Measurements from ENCODE around the gene GALNTL6. TPM values are rescaled to one million over a fixed set of nuclear protein-coding genes. Genes with fewer than 3 reads are reported as not detected.
A peak's percentile ranks its signal among the peaks of the same experiment; 100 is the strongest.
"Not testable (repeated sequence)": the region's sequence is repeated elsewhere in the genome, so short reads cannot be mapped to it uniquely, and the experiment has no call there.

The GALNTL6 gene
- total RNA-seq, 1 experiment from 2014 or later = not detected

DNA sequence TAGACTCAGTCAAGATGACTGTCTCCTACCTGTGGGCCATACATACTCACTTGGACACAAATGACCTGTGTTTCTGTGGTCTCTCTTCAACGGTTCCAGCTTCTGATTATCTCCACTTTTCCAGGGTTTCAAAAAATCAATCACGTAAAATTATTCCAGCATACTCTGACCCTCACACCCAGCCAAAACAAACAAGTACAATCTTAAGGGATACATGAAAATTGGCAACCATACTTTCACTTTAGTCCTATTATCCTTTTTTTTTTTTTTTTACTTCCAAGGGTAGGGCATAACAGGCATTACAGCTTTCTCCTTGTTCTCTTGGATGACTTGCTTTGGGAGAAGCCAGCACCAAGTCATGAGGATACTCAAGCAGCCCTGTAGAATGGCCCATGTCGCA, 1129.6 kb downstream of the GALNTL6 start:
- no peak for DNase-seq (ENCODE audit: low read depth)
- in situ Hi-C loops (cut with HindIII; ENCODE audit: low pct_unique_long_range_greater_than_20kb, low sequenced_read_pairs) = no loop called here

DNA sequence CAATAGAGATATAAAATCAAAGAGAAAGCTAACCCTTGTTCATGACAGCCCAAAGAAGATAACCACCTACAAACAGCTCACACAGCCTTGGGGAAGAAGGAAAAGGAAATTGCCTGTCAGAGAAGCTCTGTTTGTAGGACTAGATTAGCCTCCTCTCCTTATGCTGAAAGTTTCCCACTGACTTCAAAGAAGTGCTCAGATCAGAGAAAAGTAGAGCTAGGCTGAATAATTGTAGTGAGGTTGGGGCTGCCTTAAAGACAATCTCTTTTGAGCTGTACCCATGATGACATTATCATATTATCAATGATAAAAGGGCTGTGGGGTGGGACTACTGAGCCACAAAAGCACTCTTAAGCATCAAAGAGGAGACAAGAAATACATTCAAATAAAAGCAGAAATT, 1132.4 kb downstream of the GALNTL6 start:
- in situ Hi-C loops (cut with HindIII; ENCODE audit: low pct_unique_long_range_greater_than_20kb, low sequenced_read_pairs) = no loop called here
- no peak for DNase-seq (ENCODE audit: low read depth)

DNA sequence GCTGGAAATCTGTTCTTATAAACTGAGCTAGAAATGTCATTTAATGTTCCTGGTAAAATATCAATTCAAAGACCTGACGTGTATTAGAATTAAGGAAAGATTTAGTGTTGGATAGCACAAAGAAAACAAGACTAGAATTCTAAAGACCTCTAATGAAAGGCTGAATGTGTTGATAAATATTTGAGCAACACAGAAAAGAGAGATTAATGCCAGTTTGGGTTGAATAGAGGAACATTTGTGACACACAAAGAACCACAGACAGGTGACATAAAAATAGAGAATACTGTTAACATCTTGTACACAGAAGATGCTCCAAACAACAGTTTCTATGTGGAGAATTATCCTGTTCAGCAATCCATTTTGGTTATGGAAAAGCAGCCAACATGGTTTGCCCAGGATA, 1133.3 kb downstream of the GALNTL6 start:
- in situ Hi-C loops (cut with HindIII; ENCODE audit: low pct_unique_long_range_greater_than_20kb, low sequenced_read_pairs) = no loop called here
- no peak for DNase-seq (ENCODE audit: low read depth)

DNA sequence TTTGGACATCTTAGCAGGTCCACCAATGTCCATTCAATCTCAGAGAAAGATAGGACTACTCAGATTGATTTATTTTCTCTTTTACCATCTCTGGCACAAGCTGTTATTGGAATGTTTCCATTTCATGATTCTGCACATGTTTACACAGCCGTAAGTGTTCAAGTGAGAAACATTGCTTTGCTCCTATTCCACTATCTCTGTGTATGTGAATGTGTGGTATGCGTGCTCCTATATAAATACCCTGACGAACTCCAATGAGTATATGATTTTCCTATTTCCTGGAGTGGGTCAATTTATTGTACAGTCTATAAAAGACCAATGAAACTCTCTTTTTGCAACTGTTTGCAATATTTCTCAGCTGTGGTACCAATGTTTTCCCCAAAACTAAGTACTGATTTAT, 1134.4 kb downstream of the GALNTL6 start:
- in situ Hi-C loops (cut with HindIII; ENCODE audit: low pct_unique_long_range_greater_than_20kb, low sequenced_read_pairs) = no loop called here
- DNase-seq (ENCODE audit: low read depth) = no peak

DNA sequence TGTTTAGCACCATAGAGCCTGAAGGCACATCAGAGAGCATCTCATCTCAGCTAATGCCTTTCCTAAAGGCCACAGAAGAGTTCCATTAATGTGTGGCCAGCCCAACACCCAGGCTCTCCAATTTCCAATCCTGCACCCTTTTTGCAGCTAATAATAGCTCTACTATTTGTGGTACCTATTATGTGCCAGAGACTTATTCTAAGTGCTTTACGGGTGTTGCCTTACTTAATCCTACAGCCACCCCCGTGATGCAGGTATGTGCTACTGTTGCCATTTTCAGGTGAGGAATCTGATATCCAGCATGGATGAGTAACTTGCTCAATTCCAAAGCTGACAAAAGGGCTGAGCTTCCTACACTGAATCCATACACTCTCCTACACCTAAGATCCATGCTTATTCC, 1137.8 kb downstream of the GALNTL6 start:
- in situ Hi-C loops (cut with HindIII; ENCODE audit: low pct_unique_long_range_greater_than_20kb, low sequenced_read_pairs) = no loop called here
- DNase-seq (ENCODE audit: low read depth) = no peak

DNA sequence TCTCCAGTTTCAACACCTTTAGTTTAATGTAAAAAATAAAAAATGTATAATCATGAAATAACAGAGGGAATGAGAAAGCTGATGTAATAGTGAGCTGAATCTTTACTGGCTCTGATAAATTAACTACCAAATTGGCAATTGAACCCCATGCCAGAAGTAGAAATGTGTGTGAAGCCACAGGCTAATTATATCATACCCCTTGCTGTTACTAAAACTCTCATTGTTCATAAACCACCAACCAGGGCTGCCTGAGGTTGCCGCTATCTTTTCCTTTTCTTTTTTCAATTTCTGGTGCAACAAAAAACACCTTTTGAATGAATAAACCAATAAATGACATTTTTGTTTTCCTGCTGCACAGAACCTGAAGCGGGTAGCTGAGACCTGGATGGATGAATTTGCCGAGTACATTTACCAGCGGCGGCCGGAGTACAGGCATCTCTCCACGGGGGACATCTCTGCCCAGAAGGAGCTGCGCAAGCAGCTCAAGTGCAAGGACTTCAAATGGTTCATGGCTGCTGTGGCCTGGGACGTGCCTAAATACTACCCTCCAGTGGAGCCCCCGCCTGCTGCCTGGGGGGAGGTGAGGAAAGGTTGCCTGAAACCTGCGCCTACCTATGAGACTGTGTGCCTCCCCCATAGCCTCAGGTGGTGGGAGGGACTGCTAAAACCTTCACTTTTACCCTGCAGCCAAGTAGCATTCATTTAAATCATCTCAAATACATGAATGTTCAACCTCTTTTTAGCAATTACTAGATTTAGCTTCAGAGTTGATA, 1138.7 kb downstream of the GALNTL6 start:
- DNase-seq (ENCODE audit: low read depth) = no peak
- in situ Hi-C loops (cut with HindIII; ENCODE audit: low pct_unique_long_range_greater_than_20kb, low sequenced_read_pairs) = no loop called here

DNA sequence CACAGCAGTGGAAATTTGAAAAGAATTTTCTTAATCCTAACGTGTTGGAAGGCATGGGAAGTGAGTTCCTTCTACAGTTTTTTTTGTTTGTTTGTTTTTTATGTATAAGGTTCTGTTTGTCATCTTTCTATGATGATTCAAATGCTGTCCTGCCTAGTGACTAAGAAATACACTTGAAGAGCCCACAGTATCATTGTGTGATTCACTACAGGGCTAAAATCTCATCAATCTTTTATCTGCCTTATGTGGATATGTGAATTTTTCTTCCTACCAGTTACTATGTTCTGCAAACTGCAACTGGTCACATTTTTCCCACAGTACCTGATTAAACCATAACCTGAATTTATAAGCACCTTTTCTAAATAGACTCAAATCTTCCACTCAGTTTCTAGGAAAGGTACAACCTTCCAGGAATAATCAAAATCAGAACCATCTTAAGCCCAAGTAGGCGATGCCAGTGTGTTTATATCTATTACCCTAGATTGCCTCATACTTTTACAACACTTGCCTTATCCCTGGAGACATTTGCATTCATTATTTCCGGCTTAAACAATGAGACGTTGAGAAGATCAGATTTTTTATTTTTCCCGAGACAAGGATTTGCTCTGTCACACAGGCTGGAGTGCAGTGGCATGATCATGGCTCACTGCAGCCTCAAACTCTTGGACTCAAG, 1140.8 kb downstream of the GALNTL6 start:
- DNase-seq (ENCODE audit: low read depth) = no peak
- in situ Hi-C loops (cut with HindIII; ENCODE audit: low pct_unique_long_range_greater_than_20kb, low sequenced_read_pairs) = no loop called here

DNA sequence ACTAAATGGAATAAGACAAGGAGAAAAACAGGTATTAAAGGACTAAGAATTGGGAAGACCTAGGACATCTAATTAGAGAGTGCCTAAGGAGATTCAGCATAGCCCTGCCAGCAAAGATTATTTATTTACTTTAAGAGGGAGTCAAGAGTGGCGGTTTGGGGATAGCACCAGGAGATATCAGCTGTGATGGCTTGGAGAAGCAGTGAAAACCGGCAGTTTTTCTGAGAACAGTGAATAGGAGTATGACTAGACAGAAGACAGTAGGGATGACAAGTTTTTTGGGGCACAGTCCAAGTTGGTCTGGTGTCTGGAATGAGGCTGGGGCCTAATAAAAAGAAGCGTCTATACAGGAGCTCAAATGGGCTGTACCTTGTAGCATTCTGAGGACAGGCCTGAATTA, 1143.1 kb downstream of the GALNTL6 start:
- in situ Hi-C loops (cut with HindIII; ENCODE audit: low pct_unique_long_range_greater_than_20kb, low sequenced_read_pairs); DNase-seq (ENCODE audit: low read depth): not testable (repeated sequence)

DNA sequence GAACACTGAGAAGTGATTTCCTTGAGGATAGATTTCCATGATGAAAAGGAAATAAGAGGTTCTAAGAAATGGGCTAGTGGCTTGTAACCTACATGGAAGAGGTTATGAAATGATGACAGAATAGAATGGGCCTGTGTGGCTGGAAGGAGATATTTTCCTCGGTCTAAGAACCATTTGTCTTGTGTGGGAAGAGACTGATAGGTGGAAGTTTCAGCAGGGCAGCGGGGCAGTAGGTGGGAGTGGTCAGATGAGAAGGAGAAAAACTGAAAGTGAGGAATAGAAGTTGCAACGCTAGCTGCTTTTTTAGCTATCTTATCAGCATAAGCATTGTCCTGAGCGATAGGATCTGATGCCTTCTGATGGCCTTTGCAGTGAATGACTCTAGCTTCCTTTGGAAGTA, 1144.0 kb downstream of the GALNTL6 start:
- no peak for DNase-seq (ENCODE audit: low read depth)
- in situ Hi-C loops (cut with HindIII; ENCODE audit: low pct_unique_long_range_greater_than_20kb, low sequenced_read_pairs) = no loop called here

DNA sequence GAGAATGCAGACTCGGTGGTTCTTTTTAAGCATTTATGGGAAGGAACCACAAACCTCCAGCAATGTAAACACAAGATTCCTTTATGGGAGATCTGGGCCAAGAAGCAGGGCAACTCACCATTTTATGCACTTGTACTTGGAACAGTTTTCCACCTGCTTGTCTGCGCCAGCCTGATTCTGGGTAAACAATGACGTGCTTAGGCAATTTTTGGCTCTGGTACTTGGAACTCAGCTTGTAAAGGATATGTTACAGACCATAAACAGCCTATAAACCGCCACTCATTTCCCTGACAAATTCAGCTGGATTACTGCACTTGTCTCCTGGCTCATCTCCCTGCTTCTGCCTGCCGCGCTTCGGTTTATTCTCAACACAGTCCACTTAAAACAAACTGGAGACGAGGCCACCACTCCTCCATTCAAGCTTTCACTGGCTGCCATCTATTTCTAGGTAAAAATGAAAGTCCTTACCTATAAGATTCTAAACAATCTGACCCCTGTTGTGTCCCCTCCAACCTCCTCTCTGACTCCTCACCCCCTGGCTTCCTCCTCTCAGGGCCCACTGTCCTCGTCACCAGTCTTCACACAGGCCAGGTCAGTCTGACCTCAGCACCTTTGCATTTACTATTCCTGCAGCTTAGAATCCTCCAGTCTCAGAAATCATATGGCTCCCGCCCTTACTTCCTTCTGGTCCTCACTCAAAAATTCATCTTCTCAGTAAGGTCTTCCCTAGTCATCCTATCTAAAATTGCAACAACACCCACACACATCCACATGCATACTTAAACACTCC, 1149.6 kb downstream of the GALNTL6 start:
- in situ Hi-C loops (cut with HindIII; ENCODE audit: low pct_unique_long_range_greater_than_20kb, low sequenced_read_pairs) = no loop called here
- DNase-seq (ENCODE audit: low read depth) = no peak

DNA sequence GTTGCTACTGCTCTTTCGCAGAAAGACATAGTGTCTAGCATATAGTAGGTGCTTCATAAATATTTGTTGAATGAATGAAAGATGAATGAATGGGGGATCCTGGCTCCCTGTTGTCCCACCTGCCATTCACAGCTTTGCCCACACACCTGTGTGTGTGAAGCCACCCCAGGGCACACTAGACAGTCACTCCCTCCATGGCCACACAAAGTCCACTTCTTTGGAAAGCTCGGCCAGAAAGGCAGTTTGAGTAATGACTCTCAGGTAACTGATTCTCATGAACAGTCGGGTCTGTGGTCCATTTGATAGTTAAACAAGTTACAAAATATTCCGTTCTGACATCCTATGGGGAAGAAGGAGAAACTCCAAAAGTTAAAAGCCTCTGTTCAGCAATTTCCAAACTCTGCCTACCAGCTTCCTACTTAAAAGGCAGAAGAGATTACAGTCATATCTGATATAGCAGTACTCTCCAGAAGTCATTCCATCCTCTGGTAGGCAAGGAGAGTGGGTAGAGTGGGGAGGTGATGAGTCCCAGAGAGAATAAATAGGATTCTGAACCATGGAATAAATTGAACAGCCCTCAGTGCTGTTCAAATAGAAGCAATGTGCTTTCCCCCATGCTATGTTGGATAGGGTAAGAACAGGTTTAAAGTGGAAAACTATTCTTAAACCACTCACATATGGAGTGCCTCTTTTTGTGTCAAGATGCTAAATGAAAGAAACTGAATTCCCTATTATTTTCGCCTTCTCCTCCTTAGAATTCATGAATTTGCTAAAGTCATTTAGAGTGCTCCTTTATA, 1150.5 kb downstream of the GALNTL6 start:
- in situ Hi-C loops (cut with HindIII; ENCODE audit: low pct_unique_long_range_greater_than_20kb, low sequenced_read_pairs) = no loop called here
- DNase-seq (ENCODE audit: low read depth) = no peak

DNA sequence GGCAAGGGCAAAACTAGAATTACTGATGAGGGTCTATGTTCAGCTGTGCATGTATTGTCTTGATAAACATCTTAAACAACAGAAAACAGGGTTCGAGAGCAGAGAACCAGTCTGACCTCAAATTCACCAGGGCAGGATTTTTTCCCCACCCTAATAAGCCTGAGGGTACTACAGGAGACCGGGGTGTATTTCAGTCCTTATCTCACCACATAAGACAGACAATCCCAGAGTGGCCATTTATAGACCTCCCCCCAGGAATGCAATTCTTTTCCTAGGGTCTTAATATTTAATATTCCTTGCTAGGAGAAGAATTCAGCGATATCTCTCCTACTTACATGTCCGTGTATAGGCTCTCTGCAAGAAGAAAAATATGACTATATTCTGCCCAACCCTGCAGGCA, 1157.0 kb downstream of the GALNTL6 start:
- DNase-seq (ENCODE audit: low read depth); in situ Hi-C loops (cut with HindIII; ENCODE audit: low pct_unique_long_range_greater_than_20kb, low sequenced_read_pairs): not testable (repeated sequence)

DNA sequence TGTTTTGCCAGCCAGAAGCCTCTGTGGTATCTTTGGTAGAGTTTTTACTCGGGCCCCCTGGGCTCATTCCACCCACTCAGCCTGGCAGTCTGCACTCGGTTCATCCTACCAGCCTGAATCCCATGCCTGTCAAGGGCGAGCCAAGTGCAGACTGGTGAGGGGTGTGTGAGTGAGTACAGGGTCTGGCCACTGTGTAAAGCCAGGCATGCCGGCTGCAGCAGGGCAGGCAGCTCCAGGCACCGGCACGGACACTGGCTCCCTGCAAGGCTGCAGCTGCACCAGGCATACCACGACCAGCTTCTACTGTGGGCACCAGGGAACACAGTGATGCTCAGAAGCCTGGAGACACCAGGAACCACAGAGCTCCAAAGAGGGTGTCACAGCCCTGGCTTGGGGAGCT, 1161.4 kb downstream of the GALNTL6 start:
- DNase-seq (ENCODE audit: low read depth) = no peak
- in situ Hi-C loops (cut with HindIII; ENCODE audit: low pct_unique_long_range_greater_than_20kb, low sequenced_read_pairs) = no loop called here

DNA sequence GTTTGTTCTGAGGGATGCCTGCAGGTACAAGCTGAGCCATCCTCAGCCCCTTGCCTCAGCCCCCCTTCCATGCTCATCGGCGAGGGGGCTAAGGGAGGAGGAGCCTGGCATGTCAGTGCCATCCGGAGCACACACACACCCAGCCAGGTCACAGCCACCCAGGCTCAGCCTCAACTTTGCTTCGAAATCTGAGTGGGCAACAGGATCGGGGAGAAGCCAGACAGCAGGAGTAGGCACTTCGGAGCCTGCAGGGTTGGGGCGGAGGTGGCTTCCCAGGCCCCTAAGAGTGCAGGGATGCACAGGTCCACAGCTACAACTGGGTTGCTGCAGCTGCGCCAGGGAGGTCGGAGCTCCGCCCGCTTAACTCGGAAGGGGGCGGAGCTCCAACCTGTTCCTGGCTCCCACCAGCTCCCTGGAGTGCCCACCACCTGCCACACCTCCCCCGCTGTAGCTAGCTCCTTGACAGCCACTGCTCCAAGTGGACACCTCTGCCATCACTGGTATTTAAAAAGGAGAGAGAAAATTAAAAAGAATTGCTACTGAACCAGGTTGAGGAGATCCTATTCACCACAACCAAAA, 1162.5 kb downstream of the GALNTL6 start:
- no peak for DNase-seq (ENCODE audit: low read depth)
- in situ Hi-C loops (cut with HindIII; ENCODE audit: low pct_unique_long_range_greater_than_20kb, low sequenced_read_pairs) = no loop called here

DNA sequence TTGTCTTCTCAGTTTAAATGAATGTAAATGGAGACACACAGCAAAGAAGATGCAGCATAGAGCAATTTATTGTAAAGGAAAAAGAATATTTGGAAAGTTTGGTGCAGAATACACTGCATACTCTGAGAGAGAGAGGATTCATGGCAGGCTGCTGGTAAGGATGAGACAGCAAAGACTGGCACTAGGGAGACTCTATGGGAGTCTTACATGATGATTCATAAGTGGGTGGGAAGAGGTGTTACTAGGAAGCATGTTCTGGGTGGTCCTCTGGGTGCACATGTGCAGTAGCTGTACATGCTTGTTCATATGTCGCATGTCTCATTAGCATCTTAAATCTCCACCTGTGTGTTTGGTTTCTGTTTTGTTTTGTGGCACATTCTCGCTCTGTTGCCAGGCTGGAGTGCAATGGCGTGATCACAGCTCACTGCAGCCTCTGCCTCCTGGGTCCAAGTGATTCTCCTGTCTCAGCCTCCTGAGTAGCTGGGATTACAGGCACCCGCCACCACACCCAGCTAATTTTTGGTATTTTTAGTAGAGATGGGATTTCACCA, 1164.4 kb downstream of the GALNTL6 start:
- DNase-seq (ENCODE audit: low read depth) = peak; percentile 50
- in situ Hi-C loops (cut with HindIII; ENCODE audit: low pct_unique_long_range_greater_than_20kb, low sequenced_read_pairs) = not testable (repeated sequence)

DNA sequence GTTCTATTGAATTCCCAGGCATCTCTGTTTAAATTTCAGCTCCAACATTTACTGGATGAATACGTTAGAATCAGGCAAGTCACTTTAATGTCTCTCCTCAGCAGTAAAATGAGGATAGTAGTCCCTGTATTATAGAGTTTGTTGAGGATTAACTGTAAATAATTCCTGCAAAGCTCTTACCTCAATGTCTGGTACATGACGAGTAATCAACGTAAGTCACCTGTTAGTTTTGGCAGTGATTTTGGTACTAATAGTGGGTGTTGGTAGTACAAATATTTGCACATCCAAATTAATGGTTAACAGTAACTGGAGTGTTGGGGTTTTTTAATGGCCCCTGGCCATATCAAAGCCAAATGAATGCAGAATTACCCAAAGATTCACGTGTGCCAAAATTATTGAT, 1165.6 kb downstream of the GALNTL6 start:
- peak; percentile 31 for DNase-seq (ENCODE audit: low read depth)
- in situ Hi-C loops (cut with HindIII; ENCODE audit: low pct_unique_long_range_greater_than_20kb, low sequenced_read_pairs) = no loop called here

DNA sequence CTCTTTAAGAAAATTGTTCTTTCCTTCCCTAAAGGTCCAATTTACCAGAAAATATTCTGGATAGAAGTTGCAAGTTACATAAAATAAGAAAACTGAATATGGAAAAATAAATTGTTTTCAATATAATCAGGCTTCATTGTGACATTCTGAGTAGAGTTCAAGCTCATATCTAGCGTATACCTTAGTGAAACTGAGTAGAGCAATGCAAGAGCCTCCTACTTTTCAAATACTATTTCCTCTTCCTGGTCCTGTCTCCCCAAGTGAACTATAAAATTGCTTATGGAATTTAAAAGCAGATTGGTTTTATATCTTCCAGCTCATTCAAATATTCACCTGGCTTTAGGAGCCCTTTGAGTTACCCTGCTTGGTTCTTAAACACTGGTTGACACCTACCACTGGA, 1166.1 kb downstream of the GALNTL6 start:
- no peak for DNase-seq (ENCODE audit: low read depth)
- in situ Hi-C loops (cut with HindIII; ENCODE audit: low pct_unique_long_range_greater_than_20kb, low sequenced_read_pairs) = no loop called here

DNA sequence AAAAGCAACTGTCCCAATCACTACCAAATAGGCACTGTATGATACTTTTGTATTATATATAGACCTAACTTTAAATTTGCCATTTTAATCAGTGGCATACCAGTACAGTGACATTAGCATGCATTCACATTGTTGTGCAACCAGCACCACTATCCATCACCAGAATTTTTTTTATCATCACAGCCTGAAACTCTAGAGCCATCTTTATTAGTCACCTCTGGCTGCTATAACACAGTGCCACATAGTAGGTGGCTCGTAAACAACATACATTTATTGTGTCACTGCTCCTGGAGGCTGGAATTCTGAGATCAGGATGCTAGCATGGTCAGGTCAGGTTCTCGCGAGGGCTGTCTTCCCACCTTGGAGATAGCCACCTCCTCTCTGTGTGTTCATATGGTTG, 1167.0 kb downstream of the GALNTL6 start:
- DNase-seq (ENCODE audit: low read depth) = no peak
- in situ Hi-C loops (cut with HindIII; ENCODE audit: low pct_unique_long_range_greater_than_20kb, low sequenced_read_pairs) = no loop called here

Measured in Caki2 (cell line).